Stimulated activated CD8-positive, alpha-beta memory T cell treated with anti-CD3 and anti-CD28 coated beads, Interleukin-4, amount 100 ng/mL, for 1 hour (primary cell): ENCODE data around the gene ALKBH7.
A peak's percentile ranks its signal among the peaks of the same experiment; 100 is the strongest.

ENCODE experiments used
- DNase-seq, 2 donors: peaks; one replicate each; pipeline ENCODE4 v3.0.0-alpha.2; 2020; ENCODE audit warnings: low read depth in 2 of 2, low spot score in 1 of 2

The ALKBH7 gene

DNA sequence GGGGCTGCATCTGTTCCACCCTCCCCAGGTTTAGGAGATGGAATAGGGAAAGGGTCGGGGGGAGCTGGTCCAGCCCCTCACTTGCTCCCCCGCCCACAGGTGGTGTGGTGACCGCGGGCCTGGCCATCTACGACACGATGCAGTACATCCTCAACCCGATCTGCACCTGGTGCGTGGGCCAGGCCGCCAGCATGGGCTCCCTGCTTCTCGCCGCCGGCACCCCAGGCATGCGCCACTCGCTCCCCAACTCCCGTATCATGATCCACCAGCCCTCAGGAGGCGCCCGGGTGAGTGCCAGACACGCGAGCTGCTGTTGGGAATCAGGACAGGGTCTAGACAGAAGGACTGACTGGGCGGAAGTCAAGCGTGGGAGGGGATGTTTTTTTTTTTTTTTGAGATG lies 8.2 kb upstream of the ALKBH7 start:
- no peak for DNase-seq

DNA sequence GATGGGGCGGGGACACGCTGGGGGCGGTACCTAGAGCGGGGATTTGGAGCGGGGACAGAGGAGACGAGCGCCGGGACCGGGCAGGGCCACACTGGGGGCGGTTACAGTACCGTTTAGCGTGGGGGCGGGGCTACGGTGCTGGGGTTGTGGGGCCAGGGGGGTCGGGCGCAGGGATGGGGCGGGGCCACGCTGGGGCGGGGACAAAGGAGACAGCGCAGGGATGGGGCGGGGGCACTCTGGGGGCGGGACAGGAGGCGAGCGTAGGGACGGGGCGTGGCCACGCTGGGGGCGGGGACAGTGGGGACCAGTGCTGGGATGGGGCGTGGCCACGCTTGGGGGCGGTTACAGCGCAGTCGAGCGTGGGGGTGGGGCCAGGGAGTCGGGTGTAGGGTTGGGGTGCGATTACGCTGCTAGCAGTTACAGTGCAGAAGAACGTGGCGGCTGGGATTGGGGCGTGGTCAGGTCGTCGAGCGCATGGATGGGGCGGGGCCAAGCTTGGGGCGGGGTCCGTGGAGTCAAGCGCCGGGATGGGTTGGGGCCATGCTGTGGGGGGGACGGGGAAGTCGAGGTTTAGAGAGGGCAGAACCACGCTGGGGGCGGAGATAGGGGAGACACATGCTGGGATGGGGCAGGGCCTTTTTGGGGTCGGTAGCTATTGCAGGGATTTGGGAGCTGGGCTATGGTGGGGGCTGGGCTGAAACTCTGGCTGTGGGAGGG lies 660 bp downstream of the ALKBH7 start:
- peak; percentile 95 to 96 for DNase-seq

DNA sequence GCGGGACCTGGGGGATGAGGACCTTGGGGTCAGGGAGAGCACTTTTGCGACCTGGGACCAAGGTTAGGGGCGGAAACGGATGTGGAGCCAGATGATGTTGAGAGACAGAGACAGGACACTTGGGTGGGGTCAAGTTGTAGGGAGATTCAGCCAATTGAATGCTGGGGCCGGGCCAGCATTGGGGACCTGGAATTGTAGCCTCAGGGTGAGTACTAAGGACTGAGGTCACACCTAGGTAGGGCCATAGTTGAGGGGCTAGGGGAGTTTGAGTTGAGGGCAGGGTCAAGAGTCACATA lies 1.2 kb downstream of the ALKBH7 start:
- no peak for DNase-seq

DNA sequence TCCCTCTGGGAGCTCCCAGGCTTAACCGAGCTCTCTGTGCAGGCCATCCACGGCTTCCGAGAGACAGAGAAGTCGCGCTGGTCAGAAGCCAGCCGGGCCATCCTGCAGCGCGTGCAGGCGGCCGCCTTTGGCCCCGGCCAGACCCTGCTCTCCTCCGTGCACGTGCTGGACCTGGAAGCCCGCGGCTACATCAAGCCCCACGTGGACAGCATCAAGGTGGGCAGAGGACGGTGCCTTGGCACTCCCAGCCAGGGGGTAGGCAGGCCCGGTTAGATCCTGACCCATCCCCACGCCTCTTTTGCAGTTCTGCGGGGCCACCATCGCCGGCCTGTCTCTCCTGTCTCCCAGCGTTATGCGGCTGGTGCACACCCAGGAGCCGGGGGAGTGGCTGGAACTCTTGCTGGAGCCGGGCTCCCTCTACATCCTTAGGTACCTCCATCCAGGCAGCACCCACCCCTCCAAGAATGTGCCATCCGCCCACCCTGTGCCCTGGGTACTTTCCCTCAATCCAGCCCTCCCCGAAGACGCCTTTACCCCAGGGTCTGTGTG lies 1.6 kb downstream of the ALKBH7 start:
- DNase-seq = no peak

GRCh38 chr19:6374711-6375410 lies 2.3 kb downstream of the ALKBH7 start:
- no peak for DNase-seq

- DNase-seq = no peak
Observed at GRCh38 chr19:6375411-6376010, 2.9 kb downstream of the ALKBH7 start, which contains the start of gene PSPN. Gene PSPN, minus strand, starts transcription at chr19:6375933. Its CDS starts 84 bp downstream, at chr19:6375849.

GRCh38 chr19:6376512-6377190 lies 4.1 kb downstream of the ALKBH7 start:
- no peak for DNase-seq

- no peak for DNase-seq
Observed at GRCh38 chr19:6378041-6378440, 5.4 kb downstream of the ALKBH7 start.

GRCh38 chr19:6378486-6378885 lies 5.9 kb downstream of the ALKBH7 start:
- DNase-seq = no peak

DNA sequence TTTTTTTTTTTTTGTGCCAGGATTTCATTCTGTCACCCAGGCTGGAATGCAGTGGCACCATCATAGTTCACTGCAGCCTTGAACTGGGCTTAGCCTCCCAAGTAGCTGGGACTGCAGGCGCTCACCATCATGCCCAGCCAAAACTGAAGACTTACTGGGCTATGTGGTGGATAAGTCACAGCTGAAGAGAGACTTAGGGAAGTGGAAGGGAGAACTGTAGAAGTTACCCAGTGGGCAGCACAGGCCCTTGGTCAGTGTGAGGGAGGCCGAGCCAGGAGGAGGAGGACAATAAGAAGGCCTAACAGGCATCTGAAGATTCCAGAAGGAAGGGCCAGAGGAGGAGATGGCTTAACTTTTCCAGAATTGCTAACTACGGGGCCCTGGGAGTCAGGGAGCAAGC lies 7.2 kb downstream of the ALKBH7 start:
- DNase-seq = no peak

- DNase-seq = no peak
Observed at GRCh38 chr19:6381030-6381750, 8.6 kb downstream of the ALKBH7 start.

- no peak for DNase-seq
Observed at GRCh38 chr19:6383188-6383587, 10.6 kb downstream of the ALKBH7 start.

DNA sequence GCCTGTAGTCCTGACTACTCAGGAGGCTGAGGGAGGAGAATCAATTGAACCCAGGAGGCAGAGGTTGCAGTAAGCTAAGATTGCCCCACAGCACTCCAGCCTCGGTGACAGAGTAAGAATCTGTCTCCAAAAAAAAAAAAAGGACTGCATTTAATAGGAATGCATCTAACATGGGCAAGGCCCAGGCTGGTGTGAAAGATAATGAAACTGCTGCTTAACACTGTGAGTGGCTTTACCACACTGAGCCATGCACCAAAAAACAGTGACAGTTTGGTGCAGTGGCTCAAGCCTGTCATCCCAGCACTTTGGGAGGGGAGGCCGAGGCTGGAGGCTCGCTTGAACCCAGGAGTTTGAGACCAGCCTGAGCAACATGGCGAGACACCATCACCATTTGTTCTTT lies 11.8 kb downstream of the ALKBH7 start:
- no peak for DNase-seq

- DNase-seq = no peak
Observed at GRCh38 chr19:6387372-6387771, 14.8 kb downstream of the ALKBH7 start.

GRCh38 chr19:6392221-6393073 lies 19.9 kb downstream of the ALKBH7 start:
- DNase-seq = no peak

- peak; percentile 90 to 93 for DNase-seq
Observed at GRCh38 chr19:6393074-6393982, 20.7 kb downstream of the ALKBH7 start, which contains the start of gene GTF2F1. Gene GTF2F1, minus strand, starts transcription at chr19:6393164. Its CDS starts 169 bp downstream, at chr19:6392995.

DNA sequence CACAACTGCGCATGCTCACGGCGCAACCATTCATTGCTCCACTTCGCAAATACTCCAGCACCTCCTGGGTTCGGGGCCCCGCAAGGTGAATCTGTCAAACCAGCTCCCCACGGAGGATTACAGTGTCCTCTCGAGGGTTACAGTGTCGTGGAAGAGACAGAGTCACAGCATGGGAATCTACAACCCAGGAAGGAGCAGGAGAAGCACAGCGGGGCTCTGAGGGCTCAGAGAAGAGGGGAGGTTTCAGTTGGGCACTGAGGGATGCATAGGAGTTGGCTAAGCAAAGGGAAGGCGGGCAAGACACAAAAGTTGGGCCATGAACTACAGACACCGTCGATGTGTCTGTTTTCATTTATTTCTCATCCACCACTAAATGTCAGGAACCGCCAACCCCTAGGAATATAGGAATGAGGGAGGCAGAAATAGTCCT lies 21.4 kb downstream of the ALKBH7 start:
- peak in 1 of 2 donors; percentile 54 for DNase-seq

GRCh38 chr19:6394831-6395230 lies 22.2 kb downstream of the ALKBH7 start:
- DNase-seq = no peak

DNA sequence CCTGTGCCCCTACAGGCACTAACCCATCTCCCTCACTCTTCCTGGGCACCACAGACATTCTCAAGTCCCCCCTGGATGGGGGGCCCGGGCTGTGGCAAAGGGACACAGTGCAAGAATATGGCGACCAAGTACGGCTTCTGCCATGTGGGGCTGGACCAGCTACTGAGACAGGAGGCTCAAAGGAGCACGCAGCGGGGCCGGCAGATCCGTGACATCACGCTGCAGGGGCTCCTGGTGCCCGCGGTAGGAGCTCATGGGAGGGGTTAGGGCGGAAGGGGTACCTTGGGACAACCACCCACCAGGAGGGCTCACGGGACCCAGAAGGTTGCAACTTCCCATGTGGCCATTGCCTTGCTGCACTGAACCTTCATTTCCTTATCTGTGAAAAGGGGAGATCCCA lies 23.7 kb downstream of the ALKBH7 start:
- DNase-seq = no peak
